ENCODE data around the gene ATOX1. TPM values are rescaled to one million over a fixed set of nuclear protein-coding genes. Genes with fewer than 3 reads are reported as not detected.
"Not testable (repeated sequence)": the region's sequence is repeated elsewhere in the genome, so short reads cannot be mapped to it uniquely, and the experiment has no call there.

The ATOX1 gene
- total and polyA plus RNA-seq, 10 of the 15 experiments (the other 5 are each of a cell fraction or from before 2014, with no cell fraction given), result 130 to 642 (median 245) TPM

DNA sequence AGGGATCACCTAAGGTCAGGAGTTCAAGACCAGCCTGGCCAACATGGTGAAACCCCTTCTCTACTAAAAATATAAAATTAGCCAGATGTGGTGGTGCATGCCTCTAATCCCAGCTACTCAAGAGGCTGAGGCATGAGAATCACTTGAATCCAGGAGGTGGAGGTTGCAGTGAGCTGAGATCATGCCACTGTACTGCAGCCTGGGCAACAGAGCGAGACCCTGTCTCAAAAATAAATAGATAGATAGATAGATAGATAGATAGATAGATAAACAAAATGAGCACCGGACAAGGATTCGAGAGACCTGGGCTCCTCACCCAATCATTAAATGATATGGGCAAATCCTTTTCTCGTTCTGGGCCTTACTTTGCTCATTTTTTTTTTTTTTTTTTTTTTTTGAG lies 60.4 kb downstream of the ATOX1 start:
- intact Hi-C loops (cut with micrococcal nuclease; ENCODE audit: unreplicated experiment); H3K9ac ChIP-seq (ENCODE audit: control insufficient read depth, insufficient read depth, low read length); in situ Hi-C loops (cut with MboI); ATAC-seq; H4K20me1 ChIP-seq (ENCODE audit: control insufficient read depth, insufficient read depth); SMC1A ChIA-PET (ENCODE audit: uncharacterized antibody, unreplicated experiment); H3K27ac ChIP-seq (ENCODE audit: control insufficient read depth, insufficient read depth); H2AFZ ChIP-seq (ENCODE audit: control insufficient read depth, low read depth, low read length); H3K4me2 ChIP-seq (ENCODE audit: control insufficient read depth, insufficient read depth); DNase-seq (ENCODE audit: low read depth, low spot score); FAIRE-seq; H3K36me3 ChIP-seq (ENCODE audit: control insufficient read depth in 2 of 2, insufficient read depth in 2 of 2, low read length in 1 of 2); H3K9me3 ChIP-seq (replicated peaks; ENCODE audit: control insufficient read depth, insufficient read depth, low read length); H3K79me2 ChIP-seq (ENCODE audit: control insufficient read depth, insufficient read depth, low read length); H3K4me3 ChIP-seq; POLR2A ChIA-PET; RAD21 ChIA-PET (ENCODE audit: unreplicated experiment); BruUV-seq (replicated peaks); H3K27me3 ChIP-seq (replicated peaks in 1 of 2; ENCODE audit: control insufficient read depth in 2 of 2, insufficient read depth in 2 of 2, low read length in 1 of 2): not testable (repeated sequence)
- CTCF ChIA-PET, result interaction anchor here (0.9 to 1.9 kb wide), 5 partner anchors 9 to 178 kb away, joined by 3 to 5 read pairs (median 4); no protein-coding TSS in a partner anchor
- 98% methylated on average over 4 of the region's 4 CpGs for WGBS (ENCODE audit: insufficient coverage, insufficient replicate concordance, low lambda C conversion rate, missing lambda C conversion rate)
- H3K4me1 ChIP-seq (ENCODE audit: control insufficient read depth, insufficient read depth, low read length), result peaks cover 31% of the 10 kb centered on the region

DNA sequence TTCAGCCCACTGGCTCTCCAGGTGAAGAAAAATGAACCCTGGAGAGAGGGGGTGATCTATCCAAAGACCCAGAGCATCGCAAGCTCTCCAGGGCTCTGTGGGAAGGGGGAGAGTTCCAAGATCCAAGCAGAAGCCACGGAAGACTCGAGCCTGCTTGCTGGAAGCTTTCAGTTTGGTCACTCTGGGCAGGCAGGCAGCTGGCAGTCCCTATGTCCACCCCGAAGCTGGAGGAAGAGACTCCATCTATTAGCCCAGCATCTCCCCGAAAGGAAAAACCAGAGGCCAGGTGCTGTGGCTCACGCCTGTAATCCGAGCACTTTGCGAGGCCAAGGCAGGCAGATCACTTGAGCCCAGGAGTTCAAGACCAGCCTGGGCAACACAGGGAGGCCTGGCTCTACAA lies 61.0 kb downstream of the ATOX1 start:
- BruUV-seq (replicated peaks), result no TSS peak
- no peak for FAIRE-seq
- no peaks in the 10 kb centered on the region for H3K36me3 ChIP-seq (ENCODE audit: control insufficient read depth in 2 of 2, insufficient read depth in 2 of 2, low read length in 1 of 2)
- WGBS (ENCODE audit: insufficient coverage, insufficient replicate concordance, low lambda C conversion rate, missing lambda C conversion rate), result 90% methylated on average over 8 of the region's 8 CpGs
- no peaks in the 10 kb centered on the region for H3K27me3 ChIP-seq (replicated peaks in 1 of 2; ENCODE audit: control insufficient read depth in 2 of 2, insufficient read depth in 2 of 2, low read length in 1 of 2)
- H4K20me1 ChIP-seq (ENCODE audit: control insufficient read depth, insufficient read depth), result no peaks in the 10 kb centered on the region
- H3K27ac ChIP-seq (ENCODE audit: control insufficient read depth, insufficient read depth), result no peak overlapping the region
- ATAC-seq, result no peak
- POLR2A ChIA-PET, result no interaction called here
- H3K9ac ChIP-seq (ENCODE audit: control insufficient read depth, insufficient read depth, low read length), result no peak overlapping the region
- in situ Hi-C loops (cut with MboI) (no loop called here), intact Hi-C loops (cut with micrococcal nuclease; ENCODE audit: unreplicated experiment) (no loop called here)
- no peaks in the 10 kb centered on the region for H3K79me2 ChIP-seq (ENCODE audit: control insufficient read depth, insufficient read depth, low read length)
- H3K9me3 ChIP-seq (replicated peaks; ENCODE audit: control insufficient read depth, insufficient read depth, low read length), result no peaks in the 10 kb centered on the region
- RAD21 ChIA-PET (ENCODE audit: unreplicated experiment), result no interaction called here
- no peak overlapping the region for H2AFZ ChIP-seq (ENCODE audit: control insufficient read depth, low read depth, low read length)
- H3K4me3 ChIP-seq, result no peak overlapping the region
- CTCF ChIA-PET, result interaction anchor here (0.9 to 1.7 kb wide), 3 partner anchors 10 to 38 kb away, joined by 3 to 6 read pairs (median 6); no protein-coding TSS in a partner anchor
- H3K4me1 ChIP-seq (ENCODE audit: control insufficient read depth, insufficient read depth, low read length), result peaks cover 25% of the 10 kb centered on the region
- no peak for DNase-seq (ENCODE audit: low read depth, low spot score)
- H3K4me2 ChIP-seq (ENCODE audit: control insufficient read depth, insufficient read depth), result no peak overlapping the region
- SMC1A ChIA-PET (ENCODE audit: uncharacterized antibody, unreplicated experiment), result interaction anchor here (1.7 kb wide), 1 partner anchor 22 kb away, joined by 9 read pairs; no protein-coding TSS in a partner anchor
- TF ChIP-seq NFYA (IDR thresholded peaks at IDR 0.05; ENCODE audit: borderline replicate concordance, low read depth, low read length) (no peak), SRF (IDR thresholded peaks at IDR 0.05; ENCODE audit: low read depth in 2 of 2, low read length in 2 of 2) (no peak), MYB (IDR thresholded peaks at IDR 0.05; ENCODE audit: borderline replicate concordance, low read depth, low read length) (no peak), CHD2 (IDR thresholded peaks at IDR 0.05; ENCODE audit: borderline replicate concordance, low read depth, low read length) (no peak), MTA2 (IDR thresholded peaks at IDR 0.05; ENCODE audit: low read depth) (no peak), EP300 (IDR thresholded peaks at IDR 0.05; ENCODE audit: borderline replicate concordance in 1 of 2, control insufficient read depth in 1 of 2, low read depth in 2 of 2, low read length in 2 of 2) (no peak), SUZ12 (IDR thresholded peaks at IDR 0.05; ENCODE audit: unreplicated experiment) (no peak), SP1 (IDR thresholded peaks at IDR 0.05; ENCODE audit: low read depth, low read length) (no peak)
- TF ChIP-seq, protein P1, sequence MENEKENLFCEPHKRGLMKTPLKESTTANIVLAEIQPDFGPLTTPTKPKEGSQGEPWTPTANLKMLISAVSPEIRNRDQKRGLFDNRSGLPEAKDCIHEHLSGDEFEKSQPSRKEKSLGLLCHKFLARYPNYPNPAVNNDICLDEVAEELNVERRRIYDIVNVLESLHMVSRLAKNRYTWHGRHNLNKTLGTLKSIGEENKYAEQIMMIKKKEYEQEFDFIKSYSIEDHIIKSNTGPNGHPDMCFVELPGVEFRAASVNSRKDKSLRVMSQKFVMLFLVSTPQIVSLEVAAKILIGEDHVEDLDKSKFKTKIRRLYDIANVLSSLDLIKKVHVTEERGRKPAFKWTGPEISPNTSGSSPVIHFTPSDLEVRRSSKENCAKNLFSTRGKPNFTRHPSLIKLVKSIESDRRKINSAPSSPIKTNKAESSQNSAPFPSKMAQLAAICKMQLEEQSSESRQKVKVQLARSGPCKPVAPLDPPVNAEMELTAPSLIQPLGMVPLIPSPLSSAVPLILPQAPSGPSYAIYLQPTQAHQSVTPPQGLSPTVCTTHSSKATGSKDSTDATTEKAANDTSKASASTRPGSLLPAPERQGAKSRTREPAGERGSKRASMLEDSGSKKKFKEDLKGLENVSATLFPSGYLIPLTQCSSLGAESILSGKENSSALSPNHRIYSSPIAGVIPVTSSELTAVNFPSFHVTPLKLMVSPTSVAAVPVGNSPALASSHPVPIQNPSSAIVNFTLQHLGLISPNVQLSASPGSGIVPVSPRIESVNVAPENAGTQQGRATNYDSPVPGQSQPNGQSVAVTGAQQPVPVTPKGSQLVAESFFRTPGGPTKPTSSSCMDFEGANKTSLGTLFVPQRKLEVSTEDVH (IDR thresholded peaks at IDR 0.05; ENCODE audit: low read depth, partially characterized antibody), result no peak
- TF ChIP-seq, protein P2, sequence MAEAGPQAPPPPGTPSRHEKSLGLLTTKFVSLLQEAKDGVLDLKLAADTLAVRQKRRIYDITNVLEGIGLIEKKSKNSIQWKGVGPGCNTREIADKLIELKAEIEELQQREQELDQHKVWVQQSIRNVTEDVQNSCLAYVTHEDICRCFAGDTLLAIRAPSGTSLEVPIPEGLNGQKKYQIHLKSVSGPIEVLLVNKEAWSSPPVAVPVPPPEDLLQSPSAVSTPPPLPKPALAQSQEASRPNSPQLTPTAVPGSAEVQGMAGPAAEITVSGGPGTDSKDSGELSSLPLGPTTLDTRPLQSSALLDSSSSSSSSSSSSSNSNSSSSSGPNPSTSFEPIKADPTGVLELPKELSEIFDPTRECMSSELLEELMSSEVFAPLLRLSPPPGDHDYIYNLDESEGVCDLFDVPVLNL (IDR thresholded peaks at IDR 0.05; ENCODE audit: low read depth, low read length), result no peak
